Measurements from ENCODE around the gene SAMD4B.
"Not testable (repeated sequence)": the region's sequence is repeated elsewhere in the genome, so short reads cannot be mapped to it uniquely, and the experiment has no call there.

The SAMD4B gene

GRCh38 chr19:39310558-39311311 lies 31.5 kb upstream of the SAMD4B start:
- no peak for DNase-seq

DNA sequence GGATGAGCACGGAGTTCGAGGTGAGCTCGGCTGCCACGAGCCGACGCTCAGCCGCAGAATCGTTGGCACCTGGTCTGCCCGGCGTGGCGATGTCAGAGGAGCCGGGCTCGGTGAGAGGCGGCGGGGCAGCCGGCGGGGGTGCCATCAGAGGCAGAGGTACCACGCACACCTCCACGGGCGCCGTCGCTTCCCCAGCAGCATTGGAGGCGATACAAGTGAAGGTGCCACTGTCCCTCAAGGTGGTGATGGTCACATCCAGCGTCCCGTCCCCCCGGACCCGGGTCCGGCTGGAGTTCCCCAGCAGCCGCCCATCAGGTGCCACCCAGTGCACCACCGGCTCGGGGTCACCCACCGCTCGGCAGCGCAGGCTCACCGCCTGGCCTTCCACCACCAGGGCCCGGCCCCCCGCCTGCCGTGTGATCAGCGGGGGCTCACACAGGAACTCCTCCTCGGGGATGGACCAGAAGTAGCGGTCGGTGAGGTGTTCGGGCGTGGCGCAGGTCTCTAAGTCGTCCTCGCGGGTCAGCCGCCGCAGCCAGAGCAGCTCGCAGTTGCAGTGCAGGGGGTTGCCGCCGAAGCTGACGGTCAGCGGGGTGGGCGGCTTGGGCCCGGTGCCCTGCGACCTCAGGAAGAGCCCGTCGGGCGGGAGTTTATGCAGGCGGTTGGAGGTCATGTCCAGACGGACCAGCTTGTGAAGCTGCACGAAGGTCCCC lies 28.0 kb upstream of the SAMD4B start:
- DNase-seq = no peak

GRCh38 chr19:39315933-39316332 lies 26.3 kb upstream of the SAMD4B start:
- no peak for DNase-seq

DNA sequence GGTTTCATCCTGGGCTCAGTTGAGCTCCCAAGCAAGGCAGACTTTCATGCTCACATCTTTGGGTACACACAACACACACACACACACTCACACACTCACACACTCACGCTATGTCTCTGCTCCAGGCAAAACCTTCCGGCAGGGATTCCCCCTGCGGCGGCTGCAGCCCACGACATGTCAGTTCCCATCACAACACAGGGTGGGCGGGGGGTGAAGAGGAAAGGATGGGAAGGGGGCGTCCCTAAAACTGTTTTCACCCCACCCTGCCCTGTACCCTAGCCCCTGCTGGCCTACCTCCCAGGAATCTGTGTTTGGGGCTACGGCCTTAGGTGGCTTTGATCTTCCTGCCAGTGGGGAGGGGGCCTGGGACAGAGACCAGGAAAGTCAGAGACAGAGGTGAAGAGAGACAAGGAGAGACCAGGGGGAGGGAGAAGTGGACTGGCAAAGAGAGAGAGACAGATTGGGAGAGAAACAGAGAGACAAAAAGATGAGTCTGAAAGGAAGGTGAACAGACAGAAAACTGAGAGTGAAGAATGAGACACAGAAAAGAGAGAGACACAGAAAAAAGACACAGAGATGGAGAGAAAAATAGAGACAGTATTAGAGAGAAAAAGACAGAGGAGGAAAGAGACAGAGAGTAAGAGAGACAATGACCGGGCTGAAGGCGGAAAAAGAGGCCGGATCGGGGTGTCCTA lies 25.4 kb upstream of the SAMD4B start:
- no peak for DNase-seq

- DNase-seq = no peak
Observed at GRCh38 chr19:39317476-39317875, 24.7 kb upstream of the SAMD4B start.

- no peak for DNase-seq
Observed at GRCh38 chr19:39318071-39318470, 24.1 kb upstream of the SAMD4B start.

GRCh38 chr19:39318690-39319089 lies 23.5 kb upstream of the SAMD4B start:
- no peak for DNase-seq

DNA sequence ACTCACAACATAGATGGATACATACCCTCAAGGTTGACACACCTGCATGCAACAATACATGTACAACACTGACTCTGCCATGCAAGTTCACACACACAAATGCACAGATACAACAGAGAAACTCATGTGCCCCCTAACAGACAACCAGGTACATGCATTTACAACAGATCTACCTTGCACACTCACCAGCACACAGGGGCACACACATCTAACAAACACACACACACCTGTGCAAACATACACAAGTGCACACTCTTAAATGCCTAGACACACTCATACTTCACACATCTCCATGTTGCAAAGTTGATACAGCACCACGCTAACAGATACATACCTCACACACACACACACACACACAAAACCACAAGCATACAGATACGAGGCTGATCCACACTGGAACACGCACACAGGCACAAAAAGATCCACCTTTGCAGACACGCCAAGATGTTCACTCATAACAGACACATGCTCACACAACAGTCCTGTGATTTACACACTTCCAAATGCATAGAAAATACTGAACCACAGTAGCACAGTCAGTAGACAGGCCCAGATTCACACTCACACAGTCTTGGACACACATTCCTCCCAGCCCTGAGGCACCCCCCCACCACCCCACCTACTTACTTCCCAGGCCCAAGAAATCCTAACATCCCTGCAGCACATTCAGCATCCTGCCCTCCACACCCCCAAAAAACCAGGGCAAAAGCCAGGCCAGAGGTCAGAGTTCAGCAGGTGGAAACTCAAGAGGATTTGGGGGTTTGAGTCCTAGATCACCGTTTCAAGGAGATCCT lies 22.9 kb upstream of the SAMD4B start:
- no peak for DNase-seq

DNA sequence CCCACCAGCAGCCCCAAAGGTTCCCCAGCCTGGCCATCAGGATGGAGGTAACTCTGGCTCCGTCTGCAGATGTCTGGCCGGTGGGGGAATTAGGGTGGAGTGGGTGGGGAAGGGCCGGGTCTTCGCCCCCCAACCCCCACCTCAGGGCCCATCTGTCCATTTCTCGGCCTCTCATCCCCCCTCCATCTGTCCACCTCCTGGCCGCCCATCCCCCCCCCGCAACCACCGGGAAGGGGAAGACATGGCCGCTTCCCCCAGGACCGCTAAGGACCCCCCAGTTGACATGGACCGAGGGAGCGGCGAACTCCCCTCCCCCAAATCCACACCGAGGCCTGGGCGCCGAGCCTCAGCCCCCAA lies 22.4 kb upstream of the SAMD4B start:
- no peak for DNase-seq

GRCh38 chr19:39321117-39321831 lies 20.9 kb upstream of the SAMD4B start:
- no peak for DNase-seq

- DNase-seq = no peak
Observed at GRCh38 chr19:39321832-39322176, 20.4 kb upstream of the SAMD4B start.

GRCh38 chr19:39324242-39324842 lies 17.9 kb upstream of the SAMD4B start:
- DNase-seq = no peak

- no peak for DNase-seq
Observed at GRCh38 chr19:39325778-39326665, 16.2 kb upstream of the SAMD4B start.

DNA sequence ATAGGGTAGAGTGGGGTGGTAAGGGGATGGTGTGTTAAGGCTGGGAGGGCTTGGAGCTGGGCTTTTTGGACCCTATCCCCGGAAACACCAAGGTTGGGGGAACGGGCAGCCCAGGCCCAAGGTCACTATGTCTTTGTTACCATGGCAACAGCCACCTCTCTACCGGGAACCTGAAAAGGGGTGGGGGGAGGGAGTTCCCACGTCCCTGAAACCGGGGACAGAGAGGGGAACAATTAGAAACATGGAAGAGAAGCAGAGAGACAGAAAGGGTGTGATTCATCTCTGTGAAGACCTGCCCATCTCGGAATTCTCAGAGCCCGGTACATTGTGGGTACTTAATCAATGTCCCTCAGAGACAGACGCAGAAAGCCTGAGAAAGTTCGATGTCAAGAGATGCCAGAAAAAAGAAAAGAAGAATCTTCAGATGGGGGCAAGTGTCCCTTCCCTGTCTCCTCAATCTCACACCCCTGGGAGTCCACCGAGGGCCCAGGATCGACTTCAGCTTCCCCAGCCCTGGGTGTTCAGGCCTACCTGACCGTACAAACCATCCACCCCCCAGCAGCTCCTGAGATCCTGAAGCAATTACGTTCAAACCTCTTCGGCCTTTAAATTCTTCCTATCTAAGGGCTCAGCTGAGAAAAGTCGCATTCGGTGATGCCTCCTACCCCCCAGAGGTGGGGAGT lies 14.7 kb upstream of the SAMD4B start:
- no peak for DNase-seq

GRCh38 chr19:39328046-39328705 lies 14.0 kb upstream of the SAMD4B start:
- peak; percentile 24 for DNase-seq

DNA sequence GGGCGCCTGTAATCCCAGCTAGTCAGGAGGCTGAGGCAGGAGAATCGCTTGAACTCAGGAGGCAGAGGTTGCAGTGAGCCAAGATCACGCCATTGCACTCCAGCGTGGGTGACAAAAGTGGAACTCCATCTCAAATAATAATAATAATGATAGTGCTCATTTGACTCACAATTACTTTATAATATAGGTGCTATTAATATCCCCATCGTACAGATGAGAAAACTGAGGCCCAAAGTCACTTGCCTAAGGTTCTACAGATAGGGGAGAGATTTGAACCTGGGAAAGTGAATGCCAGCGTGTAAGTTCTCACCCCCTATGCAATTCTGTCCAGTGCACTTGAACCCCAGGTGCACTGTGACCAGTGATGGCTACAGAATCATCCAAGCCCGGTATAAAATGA lies 12.3 kb upstream of the SAMD4B start:
- no peak for DNase-seq

GRCh38 chr19:39332293-39332692 lies 9.9 kb upstream of the SAMD4B start:
- no peak for DNase-seq

DNA sequence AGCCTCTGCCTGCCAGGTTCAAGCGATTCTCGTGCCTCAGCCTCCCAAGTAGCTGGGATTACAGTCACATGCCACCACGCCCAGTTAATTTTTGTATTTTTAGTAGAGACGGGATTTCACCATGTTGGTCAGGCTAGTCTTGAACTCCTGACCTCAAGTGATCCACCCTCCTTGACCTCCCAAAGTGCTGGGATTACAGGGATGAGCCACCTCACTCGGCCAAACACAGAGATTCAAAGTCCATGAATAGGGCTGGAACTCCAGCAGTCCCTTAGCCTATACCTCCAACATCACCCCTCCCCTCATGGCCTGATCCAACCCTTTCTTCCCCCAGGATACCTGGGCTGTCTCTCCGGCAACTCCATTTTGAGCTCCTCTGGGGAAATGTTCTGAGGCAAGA lies 9.5 kb upstream of the SAMD4B start:
- DNase-seq = not testable (repeated sequence)

GRCh38 chr19:39333507-39333906 lies 8.7 kb upstream of the SAMD4B start:
- no peak for DNase-seq

DNA sequence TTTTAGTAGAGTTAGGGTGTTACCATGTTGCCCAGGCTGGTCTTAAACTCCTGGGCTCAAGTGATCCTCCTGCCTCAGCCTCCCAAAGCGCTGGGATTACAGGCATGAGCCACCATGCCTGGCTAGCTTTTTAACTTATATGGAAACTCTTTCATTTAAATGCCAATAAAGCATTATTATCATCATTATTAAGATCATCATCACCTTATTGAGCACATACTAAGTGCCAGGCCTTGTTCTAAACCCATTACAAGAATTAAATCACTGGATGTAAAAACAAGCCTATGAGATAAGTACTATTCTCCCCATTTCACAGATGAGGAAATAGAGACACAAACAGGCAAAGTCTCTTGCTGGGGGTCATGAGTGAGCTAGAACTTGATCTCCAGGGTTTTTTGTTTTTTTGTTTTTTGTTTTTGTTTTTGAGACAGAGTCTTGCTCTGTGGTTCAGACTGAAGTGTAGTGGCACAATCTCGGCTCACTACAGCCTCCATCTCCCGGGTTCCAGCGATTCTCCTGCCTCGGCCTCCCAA lies 7.7 kb upstream of the SAMD4B start:
- DNase-seq = no peak
